CD14-positive monocyte (primary cell): ENCODE measurements around the gene ADCY2. TPM values are rescaled to one million over a fixed set of nuclear protein-coding genes. Genes with fewer than 3 reads are reported as not detected.

Experiments
- DNase-seq, 3 donors: peaks; one replicate each; pipeline ENCODE4 v3.0.0-alpha.2; 2011 to 2022
- H2AFZ ChIP-seq: 2 replicates; pipeline ENCODE4 v1.6.0; 2012; ENCODE audit warnings: mild to moderate bottlenecking, low read depth, low read length, inconsistent platforms; ENCODE audit not compliant: insufficient read depth, poor library complexity, severe bottlenecking
- H3K27ac ChIP-seq, 2 donors: 1 replicate in 1 of 2; 2 replicates in 1 of 2; pipeline ENCODE4 v1.5.1; 2012 to 2013; ENCODE audit warnings: low read length in 2 of 2, control low read depth in 1 of 2, inconsistent platforms in 1 of 2, low read depth in 1 of 2, mild to moderate bottlenecking in 1 of 2
- H3K27me3 ChIP-seq, 2 donors: one replicate each; pipeline versions ENCODE4 v1.6.0 to v1.6.1; 2011 to 2013; ENCODE audit warnings: low read length in 2 of 2; ENCODE audit not compliant: control insufficient read depth in 2 of 2, insufficient read depth in 2 of 2
- H3K36me3 ChIP-seq, 2 donors: replicated peaks in 1 of 2; 1 replicate in 1 of 2; 2 replicates in 1 of 2; pipeline versions ENCODE4 v1.5.1 to v1.6.1; 2012 to 2013; ENCODE audit warnings: low read length in 2 of 2, control low read depth in 1 of 2, inconsistent platforms in 1 of 2, mild to moderate bottlenecking in 1 of 2; ENCODE audit not compliant: insufficient read depth in 2 of 2, control insufficient read depth in 1 of 2
- H3K4me1 ChIP-seq, 2 donors: 1 replicate in 1 of 2; 2 replicates in 1 of 2; pipeline versions ENCODE4 v1.5.1 to v1.6.1; 2012 to 2013; ENCODE audit warnings: low read length in 2 of 2, control low read depth in 1 of 2, inconsistent platforms in 1 of 2, mild to moderate bottlenecking in 1 of 2, moderate library complexity in 1 of 2; ENCODE audit not compliant: insufficient read depth in 2 of 2, control insufficient read depth in 1 of 2
- H3K4me2 ChIP-seq: replicated peaks from 2 replicates; pipeline ENCODE3; 2012; ENCODE audit warnings: low read length, moderate library complexity, mild to moderate bottlenecking; ENCODE audit not compliant: poor library complexity, severe bottlenecking; ENCODE audit errors: extremely low read depth
- H3K4me3 ChIP-seq, 3 experiments: fragments of 200-600 bp in 1 of 3; sonication (generic) in 1 of 3; replicated peaks in 1 of 3; 1 replicate in 2 of 3; 2 replicates in 1 of 3; pipeline ENCODE4 v1.5.1; 2011 to 2013; ENCODE audit warnings: low read length in 3 of 3, mild to moderate bottlenecking in 3 of 3, control low read depth in 2 of 3, low read depth in 2 of 3, inconsistent platforms in 1 of 3, moderate library complexity in 1 of 3
- H3K79me2 ChIP-seq: 2 replicates; pipeline ENCODE4 v1.6.0; 2012; ENCODE audit warnings: mild to moderate bottlenecking, control low read depth, inconsistent platforms, low read length, moderate library complexity; ENCODE audit not compliant: insufficient read depth
- H3K9ac ChIP-seq: 2 replicates; pipeline ENCODE4 v1.6.0; 2017; ENCODE audit warnings: low read length, mild to moderate bottlenecking; ENCODE audit not compliant: insufficient read depth, poor library complexity, severe bottlenecking
- H3K9me3 ChIP-seq, 2 donors: replicated peaks in 1 of 2; 1 replicate in 1 of 2; 2 replicates in 1 of 2; pipeline versions ENCODE4 v1.5.1 to v1.6.1; 2012 to 2013; ENCODE audit warnings: low read length in 2 of 2, control low read depth in 1 of 2; ENCODE audit not compliant: control insufficient read depth in 1 of 2, insufficient read depth in 1 of 2
- H4K20me1 ChIP-seq: 2 replicates; pipeline ENCODE4 v1.6.0; 2012; ENCODE audit warnings: mild to moderate bottlenecking, low read length, control low read depth, moderate library complexity; ENCODE audit not compliant: insufficient read depth
- H3K27ac Mint-ChIP-seq, 7 donors: one replicate each; pipeline ENCODE4 v1.8.0; 2020; ENCODE audit warnings: mild to moderate bottlenecking in 7 of 7, mixed read lengths in 7 of 7, moderate library complexity in 6 of 7, inconsistent platforms in 2 of 7
- H3K27me3 Mint-ChIP-seq, 3 donors: one replicate each; pipeline ENCODE4 v1.8.0; 2021 to 2022; ENCODE audit warnings: low read depth in 3 of 3, mild to moderate bottlenecking in 3 of 3, mixed read lengths in 3 of 3, moderate library complexity in 3 of 3, inconsistent platforms in 1 of 3
- H3K36me3 Mint-ChIP-seq, 2 donors: one replicate each; pipeline ENCODE4 v1.8.0; 2020; ENCODE audit warnings: mixed read lengths in 2 of 2, inconsistent platforms in 1 of 2, mild to moderate bottlenecking in 1 of 2
- H3K4me1 Mint-ChIP-seq: one replicate; pipeline ENCODE4 v1.8.0; 2020; ENCODE audit warnings: mild to moderate bottlenecking, mixed read lengths
- H3K4me3 Mint-ChIP-seq, 2 donors: one replicate each; pipeline ENCODE4 v1.8.0; 2020; ENCODE audit warnings: mild to moderate bottlenecking in 2 of 2, mixed read lengths in 2 of 2, moderate library complexity in 1 of 2
- H3K9me3 Mint-ChIP-seq, 7 donors: one replicate each; pipeline ENCODE4 v1.8.0; 2020 to 2022; ENCODE audit warnings: mixed read lengths in 7 of 7, mild to moderate bottlenecking in 6 of 7, moderate library complexity in 6 of 7, inconsistent platforms in 2 of 7
- CTCF ChIP-seq: fragments of 200-600 bp; IDR thresholded peaks from one replicate; pipeline ENCODE4 v1.8.0; 2022; ENCODE audit warnings: antibody characterized with exemption, mild to moderate bottlenecking
- WGBS: methylation state at CpG from one replicate; pipeline ENCODE4 v1.1.5; 2013; ENCODE audit warnings: missing lambda C conversion rate; ENCODE audit not compliant: insufficient coverage; 5-methylcytosine and 5-hydroxymethylcytosine counted together
- intact Hi-C, 2 donors: fragments of 100-400 bp; cut with micrococcal nuclease; formaldehyde crosslinking; loops; one replicate each; pipeline versions ENCODE4 v1.15.0 to v1.15.1; 2023
- polyA plus RNA-seq, 3 donors: library from polyadenylated mRNA; depleted of rRNA in 1 of 3; unstranded in 2 of 3; stranded (reverse) in 1 of 3; fragments of 300-500 nt in 2 of 3; fragments of >200 nt in 1 of 3; fragmentation: Illumina TruSeq in 2 of 3; gene quantifications; 1 replicate in 2 of 3; 2 replicates in 1 of 3; pipeline ENCODE4 v1.2.3, GENCODE V29; 2012 to 2021

The ADCY2 gene
- polyA plus RNA-seq, 3 donors, result not detected

GRCh38 chr5:7415587-7416535 lies 19.9 kb downstream of the ADCY2 start:
- H3K27ac ChIP-seq, result no peak overlapping the region
- TF ChIP-seq CTCF, result no peak
- H3K4me1 Mint-ChIP-seq, result peaks cover 1% of the 10 kb centered on the region
- no peak overlapping the region for H3K9ac ChIP-seq
- H3K27me3 ChIP-seq, result peaks cover 0 to 6% of the 10 kb centered on the region in 2 donors
- no peak overlapping the region for H3K4me3 ChIP-seq
- no peaks in the 10 kb centered on the region for H3K9me3 ChIP-seq
- DNase-seq, result no peak
- peak overlapping the region in 1 of 2 donors; percentile 31 for H3K4me3 Mint-ChIP-seq
- no peaks in the 10 kb centered on the region for H3K36me3 Mint-ChIP-seq
- no peak overlapping the region for H3K27ac Mint-ChIP-seq
- peaks cover 0 to 5% (median 1%) of the 10 kb centered on the region in 7 donors for H3K9me3 Mint-ChIP-seq
- H3K36me3 ChIP-seq, result no peaks in the 10 kb centered on the region
- H3K27me3 Mint-ChIP-seq, result peaks cover 7 to 15% (median 14%) of the 10 kb centered on the region in 3 donors
- H3K4me1 ChIP-seq, result no peaks in the 10 kb centered on the region
- no peak overlapping the region for H2AFZ ChIP-seq
- no peaks in the 10 kb centered on the region for H4K20me1 ChIP-seq
- 87% methylated on average over 9 of the region's 10 CpGs for WGBS
- intact Hi-C loops, result no loop called here
- no peaks in the 10 kb centered on the region for H3K79me2 ChIP-seq
- H3K4me2 ChIP-seq, result no peak overlapping the region

GRCh38 chr5:7418276-7418675 lies 22.3 kb downstream of the ADCY2 start:
- Mint-ChIP-seq H3K36me3 (no peaks in the 10 kb centered on the region), H3K4me3 (no peak overlapping the region), H3K9me3 (peaks cover 0 to 3% (median 1%) of the 10 kb centered on the region in 7 donors), H3K27me3 (peaks cover 7 to 16% (median 13%) of the 10 kb centered on the region in 3 donors), H3K27ac (no peak overlapping the region), H3K4me1 (peaks cover 1% of the 10 kb centered on the region)
- Histone ChIP-seq H3K27ac (no peak overlapping the region), H3K4me2 (no peak overlapping the region), H4K20me1 (no peaks in the 10 kb centered on the region), H2AFZ (no peak overlapping the region), H3K9ac (no peak overlapping the region), H3K36me3 (no peaks in the 10 kb centered on the region), H3K4me3 (no peak overlapping the region), H3K9me3 (no peaks in the 10 kb centered on the region), H3K27me3 (peaks cover 0 to 10% of the 10 kb centered on the region in 2 donors), H3K4me1 (no peaks in the 10 kb centered on the region), H3K79me2 (no peaks in the 10 kb centered on the region)
- intact Hi-C loops, result no loop called here
- TF ChIP-seq CTCF, result no peak
- 79% methylated on average over 1 of the region's 3 CpGs for WGBS
- DNase-seq, result no peak
